ENCODE results near the gene KIAA0232. TPM values are rescaled to one million over a fixed set of nuclear protein-coding genes. Genes with fewer than 3 reads are reported as not detected.

The KIAA0232 gene
- total and polyA plus RNA-seq, 2 of the 8 experiments (the other 6 are each of a cell fraction or from before 2014, with no cell fraction given) = 5.6 to 23.3 TPM

GRCh38 chr4:6750286-6751221, 32.0 kb upstream of the KIAA0232 start:
- no peak overlapping the region for H2AFZ ChIP-seq (ENCODE audit: low read length)
- no peaks in the 10 kb centered on the region for H3K79me2 ChIP-seq (ENCODE audit: control insufficient read depth in 1 of 2, insufficient read depth in 2 of 2, low read length in 2 of 2)
- ChIA-PET CTCF (ENCODE audit: partially characterized antibody) (interaction anchor here (0.7 to 1.2 kb wide), 4 partner anchors 8 to 20 kb away, joined by 3 to 6 read pairs (median 3); no protein-coding TSS in a partner anchor), POLR2A (ENCODE audit: partially characterized antibody) (no interaction called here)
- H3K23me2 ChIP-seq (ENCODE audit: low read depth, low read length) = no peaks in the 10 kb centered on the region
- no peaks in the 10 kb centered on the region for H3K36me3 ChIP-seq (ENCODE audit: control insufficient read depth in 2 of 4, insufficient read depth in 4 of 4, low read length in 3 of 4)
- FAIRE-seq = no peak
- no peak overlapping the region for H4K91ac ChIP-seq (replicated peaks; ENCODE audit: insufficient read length, low read length)
- H3K4ac ChIP-seq (replicated peaks; ENCODE audit: insufficient read length, low read depth, low read length) = no peak overlapping the region
- no peak for DNase-seq (ENCODE audit: low read depth in 1 of 2, low spot score in 2 of 2)
- H4K20me1 ChIP-seq (replicated peaks in 1 of 2; ENCODE audit: control insufficient read depth in 1 of 2, insufficient read depth in 2 of 2, low read length in 2 of 2) = no peaks in the 10 kb centered on the region
- no peak overlapping the region for H3K4me3 ChIP-seq (ENCODE audit: extremely low read depth in 1 of 4, insufficient read depth in 2 of 4, low read depth in 3 of 4, low read length in 4 of 4)
- no peak overlapping the region for H3K4me2 ChIP-seq (ENCODE audit: insufficient read depth in 1 of 2, low read depth in 2 of 2, low read length in 2 of 2)
- H2BK5ac ChIP-seq (ENCODE audit: low read depth, low read length) = no peak overlapping the region
- peaks cover 0 to 6% (median 0%) of the 10 kb centered on the region in 4 experiments; a peak in 2 of 7 replicates for H3K4me1 ChIP-seq (replicated peaks in 1 of 4; ENCODE audit: control insufficient read depth in 3 of 4, insufficient read depth in 4 of 4, low read length in 3 of 4)
- H3K56ac ChIP-seq (replicated peaks; ENCODE audit: insufficient read length, low read depth, low read length) = no peak overlapping the region
- H3K9me3 ChIP-seq (ENCODE audit: insufficient read depth in 2 of 2, low read depth in 1 of 2, low read length in 1 of 2) = no peaks in the 10 kb centered on the region; a peak in 1 of 4 replicates
- H4K5ac ChIP-seq (ENCODE audit: insufficient read length, low read depth, low read length) = no peak overlapping the region
- no peak overlapping the region for H3K18ac ChIP-seq (ENCODE audit: extremely low read depth, low read length)
- no peak overlapping the region for H2BK20ac ChIP-seq (ENCODE audit: low read length)
- no peak overlapping the region; the same call in 1 of the 2 replicates for H4K8ac ChIP-seq (ENCODE audit: extremely low read depth, insufficient read depth, low read length)
- TF ChIP-seq SRF (IDR thresholded peaks at IDR 0.05; ENCODE audit: low read depth, low read length) (no peak), SP4 (IDR thresholded peaks at IDR 0.05; ENCODE audit: low read length) (no peak), KDM5A (IDR thresholded peaks at IDR 0.05; ENCODE audit: low read length) (no peak), ZNF274 (IDR thresholded peaks at IDR 0.05; ENCODE audit: borderline replicate concordance, extremely low read depth, low read length) (no peak), BRCA1 (IDR thresholded peaks at IDR 0.05; ENCODE audit: low read depth, low read length) (no peak), MAX (IDR thresholded peaks at IDR 0.05) (no peak), POLR2AphosphoS5 (IDR thresholded peaks at IDR 0.05; ENCODE audit: low read depth, low read length) (no peak), FOSL1 (IDR thresholded peaks at IDR 0.05; ENCODE audit: insufficient read depth, low read depth, low read length) (no peak), CBX5 (IDR thresholded peaks at IDR 0.05; ENCODE audit: low read depth, low read length) (no peak), TBP (IDR thresholded peaks at IDR 0.05; ENCODE audit: low read depth, low read length) (no peak), TEAD4 (IDR thresholded peaks at IDR 0.05; ENCODE audit: low read depth, low read length) (no peak), CEBPB (IDR thresholded peaks at IDR 0.05; ENCODE audit: low read depth, low read length) (no peak)
- no peak overlapping the region for H3K23ac ChIP-seq (ENCODE audit: insufficient read length)
- no peak overlapping the region for H3K14ac ChIP-seq (ENCODE audit: insufficient read length)
- H3K79me1 ChIP-seq (ENCODE audit: low read depth, low read length) = no peaks in the 10 kb centered on the region
- H3K27ac ChIP-seq (ENCODE audit: low read depth, low read length) = no peak overlapping the region
- H2AK5ac ChIP-seq (ENCODE audit: low read depth, low read length) = no peak overlapping the region
- H2BK12ac ChIP-seq (ENCODE audit: low read depth, low read length) = no peak overlapping the region
- no peak overlapping the region for H2BK120ac ChIP-seq (replicated peaks; ENCODE audit: low read depth, low read length)
- WGBS, 2 experiments (ENCODE audit: extremely low coverage in 1 of 2, insufficient coverage in 1 of 2, insufficient read length in 1 of 2, insufficient replicate concordance in 2 of 2, low coverage in 1 of 2, low lambda C conversion rate in 2 of 2, missing lambda C conversion rate in 1 of 2) = 91% methylated on average over 23 of the region's 23 CpGs; no CpG with 5 or more reads in 1 of the 2 experiments
- H2BK15ac ChIP-seq (ENCODE audit: low read length) = no peak overlapping the region
- no peak overlapping the region for H3K9ac ChIP-seq (replicated peaks in 1 of 4; ENCODE audit: extremely low read depth in 1 of 4, low read depth in 3 of 4, low read length in 3 of 4)
- no peaks in the 10 kb centered on the region for H3K27me3 ChIP-seq (replicated peaks in 1 of 4; ENCODE audit: control insufficient read depth in 3 of 4, extremely low read depth in 1 of 4, insufficient read depth in 3 of 4, low read length in 3 of 4)

All from H1 (cell line).